ENCODE results near the gene PATZ1.
A peak's percentile ranks its signal among the peaks of the same experiment; 100 is the strongest.
"Not testable (repeated sequence)": the region's sequence is repeated elsewhere in the genome, so short reads cannot be mapped to it uniquely, and the experiment has no call there.

The PATZ1 gene

DNA sequence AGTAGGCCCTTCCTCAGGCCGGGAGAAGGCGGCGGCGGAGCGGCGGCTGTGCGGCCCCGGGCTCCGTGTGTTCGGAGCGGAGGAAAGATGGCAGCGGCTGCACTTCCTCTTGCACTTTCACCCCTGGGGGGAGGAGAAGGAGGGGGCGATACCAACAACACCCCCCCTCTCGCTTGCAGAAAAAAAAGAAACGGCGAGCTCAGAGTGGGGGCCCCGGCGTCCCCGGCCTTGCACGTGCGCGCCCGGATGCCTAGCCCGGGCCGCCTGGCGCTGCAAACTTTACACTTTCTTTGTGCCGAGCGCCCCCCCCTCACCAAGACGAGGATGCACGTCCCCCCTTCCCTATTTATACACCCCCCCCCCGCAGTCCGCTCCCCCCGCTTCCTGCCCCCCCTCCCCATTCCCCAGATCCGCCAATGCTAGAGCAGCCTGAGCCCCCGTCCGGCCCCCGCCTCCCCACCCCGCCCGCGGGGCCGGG lies at the start of gene PATZ1:
TSS of gene PATZ1 (minus strand) at position 92 of the 478 bp plus-strand sequence. CDS start 744 bp downstream, outside the sequence.
- Mint-ChIP-seq H3K9me3 (no peaks in the 10 kb centered on the region), H3K4me1 (ENCODE audit: low read depth) (peaks cover 38% of the 10 kb centered on the region)

DNA sequence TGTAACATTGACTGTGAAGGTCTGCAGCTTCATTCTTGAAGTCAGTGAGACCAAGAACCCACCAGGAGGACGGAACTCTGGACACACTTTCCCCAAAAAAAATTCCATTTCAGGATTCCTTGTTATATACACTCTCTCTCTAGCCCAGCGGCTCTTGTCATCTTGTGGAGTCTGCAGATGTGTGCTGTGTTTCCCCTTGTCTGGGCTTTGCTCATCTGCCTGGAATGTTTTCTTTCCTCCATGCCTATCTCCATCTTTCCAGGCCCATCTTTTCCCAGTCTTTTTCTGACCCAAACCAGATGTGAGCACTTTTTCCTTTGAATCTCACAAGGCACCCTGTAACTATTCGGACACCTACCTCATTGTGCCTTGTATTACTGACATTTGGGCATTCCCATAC lies 48.2 kb upstream of the PATZ1 start:
- no peak overlapping the region for H3K27ac Mint-ChIP-seq
- peaks cover 3% of the 10 kb centered on the region for H3K4me1 Mint-ChIP-seq (ENCODE audit: low read depth)
- no peaks in the 10 kb centered on the region for H3K27me3 Mint-ChIP-seq (ENCODE audit: low read depth)
- DNase-seq (ENCODE audit: low spot score), result no peak
- H3K36me3 Mint-ChIP-seq (ENCODE audit: low read depth), result no peaks in the 10 kb centered on the region
- no peak overlapping the region for H3K4me3 Mint-ChIP-seq
- H3K9me3 Mint-ChIP-seq, result peaks cover 5% of the 10 kb centered on the region

More for the DNA sequence above, at the start of gene PATZ1:
- H3K27ac Mint-ChIP-seq, result peak within 1 kb of the TSS; percentile 86
- no peaks in the 10 kb centered on the region for H3K27me3 Mint-ChIP-seq (ENCODE audit: low read depth)
- H3K4me3 Mint-ChIP-seq, result peak within 1 kb of the TSS; percentile 87
- peaks cover 34% of the 10 kb centered on the region for H3K36me3 Mint-ChIP-seq (ENCODE audit: low read depth)
- no peak for DNase-seq (ENCODE audit: low spot score)

DNA sequence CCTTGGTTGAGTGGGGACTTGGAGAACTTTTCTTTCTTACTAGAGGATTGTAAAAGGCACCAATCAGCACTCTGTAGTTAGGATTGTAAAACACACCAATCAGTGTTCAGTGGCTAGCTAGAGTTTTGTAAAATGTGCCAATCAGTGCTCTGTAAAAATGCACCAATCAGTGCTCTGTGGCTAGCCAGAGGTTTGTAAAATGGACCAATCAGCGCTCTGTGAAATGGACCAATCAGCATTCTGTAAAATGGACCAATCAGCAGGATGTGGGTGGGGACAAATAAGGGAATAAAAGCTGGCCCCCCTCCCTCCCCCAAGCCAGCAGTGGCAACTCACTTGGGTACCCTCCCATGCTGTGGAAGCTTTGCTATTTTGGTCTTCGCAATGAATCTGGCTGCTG lies 47.7 kb upstream of the PATZ1 start:
- no peak for DNase-seq (ENCODE audit: low spot score)
- H3K36me3 Mint-ChIP-seq (ENCODE audit: low read depth), result no peaks in the 10 kb centered on the region

DNA sequence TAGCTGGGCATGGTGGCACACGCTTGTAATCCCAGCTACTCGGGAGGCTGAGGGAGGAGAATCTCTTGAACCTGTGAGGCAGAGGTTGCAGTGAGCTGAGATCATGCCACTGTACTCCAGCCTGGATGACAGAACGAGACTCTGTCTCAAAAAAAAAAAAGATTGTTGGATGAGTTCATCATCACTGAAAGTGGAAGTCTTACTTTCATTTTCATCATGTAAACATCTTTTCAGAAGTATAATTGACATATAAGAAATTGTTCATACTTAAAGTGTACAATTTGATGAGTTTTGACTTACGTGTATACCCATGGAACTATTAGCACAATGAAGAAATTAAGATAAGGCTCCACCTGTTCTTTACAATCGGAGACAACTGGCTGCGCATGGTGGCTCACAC lies 32.5 kb upstream of the PATZ1 start:
- not testable (repeated sequence) for DNase-seq (ENCODE audit: low spot score); H3K36me3 Mint-ChIP-seq (ENCODE audit: low read depth); H3K27me3 Mint-ChIP-seq (ENCODE audit: low read depth); H3K4me1 Mint-ChIP-seq (ENCODE audit: low read depth); H3K4me3 Mint-ChIP-seq; H3K9me3 Mint-ChIP-seq; H3K27ac Mint-ChIP-seq

More for the DNA sequence above, 47.7 kb upstream of the PATZ1 start:
- H3K27ac Mint-ChIP-seq, result no peak overlapping the region
- no peaks in the 10 kb centered on the region for H3K27me3 Mint-ChIP-seq (ENCODE audit: low read depth)
- peaks cover 2% of the 10 kb centered on the region for H3K4me1 Mint-ChIP-seq (ENCODE audit: low read depth)
- no peak overlapping the region for H3K4me3 Mint-ChIP-seq
- H3K9me3 Mint-ChIP-seq, result peaks cover 5% of the 10 kb centered on the region

DNA sequence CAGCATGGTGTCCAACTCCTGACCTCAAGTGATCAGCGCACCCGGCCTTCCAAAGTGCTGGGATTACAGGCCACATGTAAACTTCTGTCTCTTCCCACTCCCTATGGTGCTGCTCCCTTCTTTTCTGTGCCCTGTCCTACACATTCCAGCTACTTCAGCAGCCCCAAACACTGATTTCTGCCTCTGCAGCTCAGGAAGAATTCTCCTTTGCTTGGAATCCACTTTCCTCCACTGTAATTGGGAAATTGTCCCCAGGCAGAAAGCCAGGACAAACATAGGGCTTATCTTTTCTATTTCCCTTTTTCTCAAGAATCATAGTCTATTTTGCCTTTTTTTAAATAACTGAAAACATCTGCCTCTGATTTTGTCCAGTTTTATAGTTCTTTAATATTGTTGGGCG lies 32.0 kb upstream of the PATZ1 start:
- Mint-ChIP-seq H3K9me3 (no peaks in the 10 kb centered on the region), H3K27ac (no peak overlapping the region), H3K27me3 (ENCODE audit: low read depth) (peaks cover 2% of the 10 kb centered on the region), H3K4me1 (ENCODE audit: low read depth) (peaks cover 6% of the 10 kb centered on the region), H3K36me3 (ENCODE audit: low read depth) (no peaks in the 10 kb centered on the region), H3K4me3 (no peak overlapping the region)
- no peak for DNase-seq (ENCODE audit: low spot score)

DNA sequence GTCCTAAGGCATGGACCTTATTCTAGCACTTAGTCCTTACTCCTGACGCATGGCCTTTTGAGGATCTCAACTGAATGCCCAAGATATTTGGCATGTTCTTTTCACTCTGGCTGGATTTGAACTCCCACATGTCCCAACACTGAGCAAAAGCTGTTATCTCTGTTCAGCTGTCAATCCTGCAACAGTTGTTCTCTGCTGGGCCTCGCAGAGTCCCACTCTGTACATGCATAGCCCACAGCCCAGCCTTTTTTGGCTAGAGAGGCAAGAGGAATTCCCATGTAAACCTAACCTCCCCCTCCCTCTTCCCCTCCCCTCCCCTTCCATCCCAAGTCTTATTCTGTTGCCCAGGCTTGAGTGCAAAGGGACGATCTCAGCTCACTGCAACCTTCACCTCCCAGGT lies 31.5 kb upstream of the PATZ1 start:
- H3K4me1 Mint-ChIP-seq (ENCODE audit: low read depth), result peaks cover 6% of the 10 kb centered on the region
- no peak overlapping the region for H3K27ac Mint-ChIP-seq
- no peak overlapping the region for H3K4me3 Mint-ChIP-seq
- H3K27me3 Mint-ChIP-seq (ENCODE audit: low read depth), result peaks cover under 1% of the 10 kb centered on the region
- DNase-seq (ENCODE audit: low spot score), result no peak
- no peaks in the 10 kb centered on the region for H3K9me3 Mint-ChIP-seq
- no peaks in the 10 kb centered on the region for H3K36me3 Mint-ChIP-seq (ENCODE audit: low read depth)

GRCh38 chr22:31367426-31367825 lies 21.3 kb upstream of the PATZ1 start:
- Mint-ChIP-seq H3K27me3 (ENCODE audit: low read depth) (peaks cover 2% of the 10 kb centered on the region), H3K27ac (no peak overlapping the region), H3K36me3 (ENCODE audit: low read depth) (no peaks in the 10 kb centered on the region), H3K4me1 (ENCODE audit: low read depth) (peaks cover 1% of the 10 kb centered on the region), H3K9me3 (no peaks in the 10 kb centered on the region), H3K4me3 (no peak overlapping the region)
- no peak for DNase-seq (ENCODE audit: low spot score)

GRCh38 chr22:31363885-31364465 lies 17.8 kb upstream of the PATZ1 start:
- H3K36me3 Mint-ChIP-seq (ENCODE audit: low read depth), result no peaks in the 10 kb centered on the region
- no peaks in the 10 kb centered on the region for H3K9me3 Mint-ChIP-seq
- peaks cover 1% of the 10 kb centered on the region for H3K4me1 Mint-ChIP-seq (ENCODE audit: low read depth)
- H3K27me3 Mint-ChIP-seq (ENCODE audit: low read depth), result peaks cover 4% of the 10 kb centered on the region
- H3K27ac Mint-ChIP-seq, result no peak overlapping the region
- H3K4me3 Mint-ChIP-seq, result no peak overlapping the region
- DNase-seq (ENCODE audit: low spot score), result no peak

DNA sequence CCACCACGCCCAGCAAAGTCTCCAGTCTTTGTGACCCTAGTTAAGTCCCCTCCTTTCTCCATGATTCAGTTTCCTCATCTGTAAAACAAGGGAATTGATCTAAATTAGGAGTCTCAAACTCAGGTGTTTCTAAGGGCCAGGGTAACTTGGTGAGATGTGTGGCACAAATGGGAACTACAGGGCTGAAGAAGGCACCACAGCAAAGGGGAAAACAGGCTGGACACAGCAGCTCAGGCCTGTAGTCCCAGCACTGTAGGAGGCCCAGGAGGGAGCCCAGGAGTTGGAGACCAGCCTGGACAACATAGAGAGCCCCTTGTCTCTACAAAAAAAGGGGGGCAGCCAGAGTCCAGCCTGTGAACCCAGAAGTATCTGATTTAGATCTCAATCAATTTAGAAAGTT lies 15.6 kb upstream of the PATZ1 start:
- DNase-seq (ENCODE audit: low spot score), result no peak
- Mint-ChIP-seq H3K4me3 (no peak overlapping the region), H3K27me3 (ENCODE audit: low read depth) (peaks cover 4% of the 10 kb centered on the region), H3K27ac (no peak overlapping the region), H3K36me3 (ENCODE audit: low read depth) (no peaks in the 10 kb centered on the region), H3K9me3 (no peaks in the 10 kb centered on the region), H3K4me1 (ENCODE audit: low read depth) (no peaks in the 10 kb centered on the region)

GRCh38 chr22:31360029-31360428 lies 13.9 kb upstream of the PATZ1 start:
- Mint-ChIP-seq H3K4me1 (ENCODE audit: low read depth) (no peaks in the 10 kb centered on the region), H3K27ac (no peak overlapping the region), H3K36me3 (ENCODE audit: low read depth) (no peaks in the 10 kb centered on the region), H3K4me3 (no peak overlapping the region), H3K27me3 (ENCODE audit: low read depth) (peaks cover 5% of the 10 kb centered on the region), H3K9me3 (no peaks in the 10 kb centered on the region)
- no peak for DNase-seq (ENCODE audit: low spot score)

- Mint-ChIP-seq H3K36me3 (ENCODE audit: low read depth) (no peaks in the 10 kb centered on the region), H3K4me3 (no peak overlapping the region), H3K27me3 (ENCODE audit: low read depth) (peaks cover 5% of the 10 kb centered on the region), H3K4me1 (ENCODE audit: low read depth) (no peaks in the 10 kb centered on the region), H3K9me3 (no peaks in the 10 kb centered on the region), H3K27ac (no peak overlapping the region)
- DNase-seq (ENCODE audit: low spot score), result no peak
These were observed 8.4 kb upstream of the PATZ1 start for GRCh38 chr22:31354515-31354914.

GRCh38 chr22:31350410-31350863 lies 4.3 kb upstream of the PATZ1 start:
- H3K4me1 Mint-ChIP-seq (ENCODE audit: low read depth), result peaks cover 6% of the 10 kb centered on the region
- DNase-seq (ENCODE audit: low spot score), result no peak
- peaks cover 3% of the 10 kb centered on the region for H3K36me3 Mint-ChIP-seq (ENCODE audit: low read depth)
- H3K9me3 Mint-ChIP-seq, result no peaks in the 10 kb centered on the region
- H3K27me3 Mint-ChIP-seq (ENCODE audit: low read depth), result peaks cover 2% of the 10 kb centered on the region
- H3K27ac Mint-ChIP-seq, result no peak overlapping the region
- no peak overlapping the region for H3K4me3 Mint-ChIP-seq

- Mint-ChIP-seq H3K36me3 (ENCODE audit: low read depth) (peaks cover 4% of the 10 kb centered on the region), H3K27me3 (ENCODE audit: low read depth) (peaks cover 2% of the 10 kb centered on the region), H3K27ac (no peak overlapping the region), H3K4me1 (ENCODE audit: low read depth) (peaks cover 6% of the 10 kb centered on the region), H3K4me3 (no peak overlapping the region), H3K9me3 (no peaks in the 10 kb centered on the region)
- no peak for DNase-seq (ENCODE audit: low spot score)
These were observed 3.8 kb upstream of the PATZ1 start for GRCh38 chr22:31349960-31350359.

GRCh38 chr22:31348766-31349165 lies 2.6 kb upstream of the PATZ1 start:
- Mint-ChIP-seq H3K4me3 (no peak overlapping the region), H3K27me3 (ENCODE audit: low read depth) (no peaks in the 10 kb centered on the region), H3K36me3 (ENCODE audit: low read depth) (peaks cover 15% of the 10 kb centered on the region), H3K9me3 (no peaks in the 10 kb centered on the region), H3K27ac (no peak overlapping the region), H3K4me1 (ENCODE audit: low read depth) (peaks cover 18% of the 10 kb centered on the region)
- DNase-seq (ENCODE audit: low spot score), result no peak

DNA sequence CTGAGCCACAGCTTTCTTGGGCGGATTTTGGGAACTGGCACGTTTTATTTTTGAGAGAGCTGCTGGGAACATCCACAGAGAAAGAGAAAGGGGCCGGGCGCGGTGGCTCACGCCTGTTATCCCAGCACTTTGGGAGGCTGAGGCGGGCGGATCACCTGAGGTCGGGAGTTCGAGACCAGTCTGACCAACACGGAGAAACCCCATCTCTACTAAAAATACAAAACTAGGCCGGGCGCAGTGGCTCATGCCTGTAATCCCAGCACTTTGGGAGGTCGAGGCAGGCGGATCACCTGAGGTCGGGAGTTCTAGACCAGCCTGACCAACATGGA lies 1.8 kb upstream of the PATZ1 start:
- Mint-ChIP-seq H3K36me3 (ENCODE audit: low read depth) (peaks cover 22% of the 10 kb centered on the region), H3K4me3 (peak overlapping the region; percentile 80), H3K4me1 (ENCODE audit: low read depth) (peaks cover 26% of the 10 kb centered on the region)
- DNase-seq (ENCODE audit: low spot score); H3K27me3 Mint-ChIP-seq (ENCODE audit: low read depth); H3K9me3 Mint-ChIP-seq; H3K27ac Mint-ChIP-seq: not testable (repeated sequence)

Data from T-helper 2 cell treated with Interferon-gamma antibody and Interleukin-4, amounts not matched to agents 5 μg/mL and 100 μg/mL, for 36 hours (primary cell).